HUES64 (cell line): ENCODE data around the gene A3GALT2.

Experiments
- H3K27ac ChIP-seq: 2 replicates; pipeline ENCODE4 v1.7.0; 2013; ENCODE audit warnings: low read depth, low read length, inconsistent platforms
- H3K27me3 ChIP-seq: 2 replicates; pipeline ENCODE4 v1.6.1; 2013; ENCODE audit warnings: mild to moderate bottlenecking, low read length; ENCODE audit not compliant: insufficient read depth
- H3K36me3 ChIP-seq: 2 replicates; pipeline ENCODE4 v1.6.1; 2013; ENCODE audit warnings: mild to moderate bottlenecking, low read length; ENCODE audit not compliant: insufficient read depth
- H3K4me1 ChIP-seq: 2 replicates; pipeline ENCODE4 v1.6.1; 2013; ENCODE audit warnings: mild to moderate bottlenecking, low read length, moderate library complexity; ENCODE audit not compliant: insufficient read depth
- H3K4me3 ChIP-seq: 2 replicates; pipeline ENCODE4 v1.5.1; 2013; ENCODE audit warnings: mild to moderate bottlenecking, low read length, moderate library complexity
- H3K9ac ChIP-seq: 2 replicates; pipeline ENCODE4 v1.6.1; 2013; ENCODE audit warnings: mild to moderate bottlenecking, low read depth, low read length
- H3K9me3 ChIP-seq: 2 replicates; pipeline ENCODE4 v1.6.1; 2013; ENCODE audit warnings: low read depth, low read length; ENCODE audit not compliant: insufficient read depth
- WGBS: fragments of 150-250, 120-280 bp; methylation state at CpG from one replicate; pipeline ENCODE4 v1.1.7; 2013; ENCODE audit warnings: missing lambda C conversion rate; 5-methylcytosine and 5-hydroxymethylcytosine counted together

Gene A3GALT2

GRCh38 chr1:33258788-33259274 is 62.1 kb downstream of the A3GALT2 start:
- H3K27me3 ChIP-seq: no peaks in the 10 kb centered on the region
- peaks cover 14% of the 10 kb centered on the region for H3K4me1 ChIP-seq
- H3K9ac ChIP-seq: no peak overlapping the region
- peaks cover 7% of the 10 kb centered on the region; the same call in 1 of the 2 replicates for H3K36me3 ChIP-seq
- H3K4me3 ChIP-seq: no peak overlapping the region
- H3K27ac ChIP-seq: no peak overlapping the region
- H3K9me3 ChIP-seq: no peaks in the 10 kb centered on the region
- WGBS: 93% methylated on average over 2 of the region's 2 CpGs

DNA sequence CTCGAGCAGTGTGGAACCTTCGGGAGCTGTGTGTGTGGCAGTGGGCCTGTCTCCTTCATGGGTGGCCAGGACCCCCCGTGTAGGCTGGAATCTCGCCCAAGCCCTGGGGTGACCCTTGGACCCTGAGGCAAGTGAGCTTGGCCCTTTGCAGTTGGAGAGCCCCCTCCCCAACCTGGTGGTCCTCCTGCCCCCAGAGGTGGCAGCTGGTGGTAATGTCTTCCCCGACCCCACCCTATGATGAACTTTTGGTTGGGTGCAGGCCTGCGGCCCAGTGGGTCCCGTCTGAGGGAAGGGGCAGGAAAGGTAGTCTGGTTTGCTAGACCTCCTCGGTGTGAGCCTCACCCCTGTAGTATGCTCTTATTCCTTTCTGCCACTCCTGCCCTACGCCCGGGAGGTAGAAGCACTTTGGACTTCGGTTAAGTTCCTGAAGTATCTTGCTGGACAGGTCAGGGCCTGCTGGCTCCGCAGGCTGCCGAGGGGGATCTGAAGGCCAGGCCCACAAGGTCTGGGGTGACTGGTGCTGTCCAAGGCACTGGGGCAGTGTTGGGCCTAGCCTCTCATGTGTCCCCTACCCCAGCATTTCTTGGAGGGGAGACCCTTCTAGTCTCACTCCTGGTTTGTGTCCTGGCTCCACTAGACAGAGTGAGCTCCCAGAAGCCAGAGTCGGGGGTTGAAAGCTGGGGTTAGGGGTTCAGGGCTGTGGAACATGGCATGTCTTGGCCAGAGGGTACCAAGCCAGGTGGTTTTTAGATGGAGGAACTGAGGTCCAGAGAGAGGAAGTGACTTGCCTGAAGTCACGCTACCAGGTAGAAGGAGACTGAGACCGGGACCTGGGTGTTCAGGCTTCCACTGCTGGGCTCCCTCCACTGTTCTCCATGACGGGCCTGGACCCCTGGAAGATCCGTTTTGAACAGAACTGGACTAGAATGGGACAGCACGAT is 62.9 kb downstream of the A3GALT2 start:
- H3K27ac ChIP-seq: no peak overlapping the region; the same call in 1 of the 2 replicates
- H3K9ac ChIP-seq: peak overlapping the region; percentile 94; the same call in 1 of the 2 replicates

GRCh38 chr1:33257207-33257771 is 63.6 kb downstream of the A3GALT2 start:
- H3K4me3 ChIP-seq: peak overlapping the region; percentile 96
- H3K9me3 ChIP-seq: no peaks in the 10 kb centered on the region
- H3K4me1 ChIP-seq: peaks cover 14% of the 10 kb centered on the region
- no peaks in the 10 kb centered on the region for H3K36me3 ChIP-seq
- no peaks in the 10 kb centered on the region for H3K27me3 ChIP-seq
- 3% methylated on average over 17 of the region's 18 CpGs for WGBS
- H3K9ac ChIP-seq: peak overlapping the region; percentile 94
- peak overlapping the region; percentile 65 for H3K27ac ChIP-seq

More for the DNA sequence above, 62.9 kb downstream of the A3GALT2 start:
- Histone ChIP-seq H3K9me3 (no peaks in the 10 kb centered on the region), H3K36me3 (peaks cover 6% of the 10 kb centered on the region; the same call in 1 of the 2 replicates), H3K4me3 (peak overlapping the region; percentile 96), H3K4me1 (peaks cover 14% of the 10 kb centered on the region), H3K27me3 (no peaks in the 10 kb centered on the region)
- WGBS: 75% methylated on average over 19 of the region's 19 CpGs
